A549 (cell line): ENCODE measurements around the gene SLC6A20.

Source experiments
- BCL3 ChIP-seq: fragments of >200 bp; sonication (Bioruptor Twin); formaldehyde crosslinking; IDR thresholded peaks from 3 replicates; pipeline ENCODE4 v1.6.1; 2016
- BHLHE40 ChIP-seq: IDR thresholded peaks from 2 replicates; pipeline ENCODE4 v1.6.1; 2012; ENCODE audit warnings: low read depth, low read length, inconsistent platforms
- CHD2 ChIP-seq: fragments of 150-350 bp; IDR thresholded peaks from 2 replicates; pipeline ENCODE4 v1.6.1; 2014; ENCODE audit warnings: low read length; ENCODE audit not compliant: partially characterized antibody
- CTCF ChIP-seq: fragments of >200 bp; sonication (Bioruptor Twin); formaldehyde crosslinking; IDR thresholded peaks from 3 replicates; pipeline ENCODE4 v1.5.1; 2016
- E2F6 ChIP-seq: IDR thresholded peaks from 2 replicates; pipeline ENCODE4 v1.6.1; 2012; ENCODE audit warnings: low read depth, borderline replicate concordance
- EP300 ChIP-seq, 2 experiments: fragments of >200 bp; sonication (Bioruptor Twin); formaldehyde crosslinking; IDR thresholded peaks; 2 replicates in 1 of 2; 3 replicates in 1 of 2; pipeline ENCODE4 v1.6.1; 2016 to 2017
- MAX ChIP-seq: IDR thresholded peaks from 2 replicates; pipeline ENCODE4 v1.6.1; 2012
- MYC ChIP-seq: IDR thresholded peaks from 2 replicates; pipeline ENCODE4 v1.6.1; 2012; ENCODE audit warnings: mild to moderate bottlenecking, inconsistent platforms, low read length, improper control_type of control experiment, borderline replicate concordance
- PBX3 ChIP-seq: IDR thresholded peaks from 2 replicates; pipeline ENCODE4 v1.6.1; 2012
- POLR2A ChIP-seq: IDR thresholded peaks from 2 replicates; pipeline ENCODE4 v1.6.1; 2012; ENCODE audit warnings: mild to moderate bottlenecking, low read length
- RFX5 ChIP-seq: fragments of 450-650 bp; IDR thresholded peaks from 2 replicates; pipeline ENCODE4 v1.7.1; 2014; ENCODE audit warnings: antibody characterized with exemption, mild to moderate bottlenecking, moderate library complexity
- SREBF2 ChIP-seq: fragments of 450-650 bp; IDR thresholded peaks from 2 replicates; pipeline ENCODE4 v1.6.1; 2014; ENCODE audit warnings: mild to moderate bottlenecking, moderate library complexity

GRCh38 chr3:45739991-45740390 is 56.3 kb downstream of the SLC6A20 start:
- TF ChIP-seq CTCF (no peak), EP300 (IDR thresholded peaks at IDR 0.05) (no peak), BCL3 (no peak), BHLHE40 (no peak), MYC (no peak), SREBF2 (no peak), E2F6 (no peak), MAX (no peak), POLR2A (no peak), CHD2 (no peak), PBX3 (no peak), RFX5 (no peak)
